ENCODE data around the gene POLR1A.

DNA sequence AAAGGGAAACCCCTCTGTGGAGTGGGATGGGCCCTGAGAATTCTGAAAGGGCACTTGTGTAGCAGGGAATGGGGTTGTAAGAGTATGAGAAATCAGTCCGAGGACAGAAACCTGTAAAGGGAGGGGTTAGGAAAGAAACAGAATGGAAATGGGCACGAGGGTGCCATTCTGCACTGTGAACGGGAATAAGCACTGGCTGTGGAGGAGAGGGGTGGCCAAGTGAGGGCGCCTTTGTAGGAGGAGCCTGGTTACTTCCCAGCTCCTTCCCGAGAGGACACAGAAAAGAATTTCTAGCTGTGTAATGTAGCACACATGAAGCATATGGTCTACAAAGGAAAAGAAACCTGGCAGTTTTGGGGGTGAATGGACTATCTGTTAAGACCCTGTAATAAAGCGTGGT, 53.4 kb downstream of the POLR1A start:
- TF ChIP-seq, protein P1, sequence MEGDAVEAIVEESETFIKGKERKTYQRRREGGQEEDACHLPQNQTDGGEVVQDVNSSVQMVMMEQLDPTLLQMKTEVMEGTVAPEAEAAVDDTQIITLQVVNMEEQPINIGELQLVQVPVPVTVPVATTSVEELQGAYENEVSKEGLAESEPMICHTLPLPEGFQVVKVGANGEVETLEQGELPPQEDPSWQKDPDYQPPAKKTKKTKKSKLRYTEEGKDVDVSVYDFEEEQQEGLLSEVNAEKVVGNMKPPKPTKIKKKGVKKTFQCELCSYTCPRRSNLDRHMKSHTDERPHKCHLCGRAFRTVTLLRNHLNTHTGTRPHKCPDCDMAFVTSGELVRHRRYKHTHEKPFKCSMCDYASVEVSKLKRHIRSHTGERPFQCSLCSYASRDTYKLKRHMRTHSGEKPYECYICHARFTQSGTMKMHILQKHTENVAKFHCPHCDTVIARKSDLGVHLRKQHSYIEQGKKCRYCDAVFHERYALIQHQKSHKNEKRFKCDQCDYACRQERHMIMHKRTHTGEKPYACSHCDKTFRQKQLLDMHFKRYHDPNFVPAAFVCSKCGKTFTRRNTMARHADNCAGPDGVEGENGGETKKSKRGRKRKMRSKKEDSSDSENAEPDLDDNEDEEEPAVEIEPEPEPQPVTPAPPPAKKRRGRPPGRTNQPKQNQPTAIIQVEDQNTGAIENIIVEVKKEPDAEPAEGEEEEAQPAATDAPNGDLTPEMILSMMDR (conservative IDR thresholded peaks at IDR 0.05; ENCODE audit: low read length) = no peak
- no peak for TF ChIP-seq EZH2phosphoT487 (IDR thresholded peaks at IDR 0.05; ENCODE audit: borderline replicate concordance)

Measured in Loucy (cell line).